Hematopoietic multipotent progenitor cell treated with erythropoietin and hydrocortisone succinate and interleukin-3 and kit ligand, for 15 days (in vitro differentiated cells): ENCODE measurements around the gene MYO10.
"Not testable (repeated sequence)": the region's sequence is repeated elsewhere in the genome, so short reads cannot be mapped to it uniquely, and the experiment has no call there.

Experiments
- DNase-seq: peaks from one replicate; pipeline ENCODE4 v3.0.0-alpha.2; 2015; ENCODE audit warnings: low spot score

Gene MYO10

DNA sequence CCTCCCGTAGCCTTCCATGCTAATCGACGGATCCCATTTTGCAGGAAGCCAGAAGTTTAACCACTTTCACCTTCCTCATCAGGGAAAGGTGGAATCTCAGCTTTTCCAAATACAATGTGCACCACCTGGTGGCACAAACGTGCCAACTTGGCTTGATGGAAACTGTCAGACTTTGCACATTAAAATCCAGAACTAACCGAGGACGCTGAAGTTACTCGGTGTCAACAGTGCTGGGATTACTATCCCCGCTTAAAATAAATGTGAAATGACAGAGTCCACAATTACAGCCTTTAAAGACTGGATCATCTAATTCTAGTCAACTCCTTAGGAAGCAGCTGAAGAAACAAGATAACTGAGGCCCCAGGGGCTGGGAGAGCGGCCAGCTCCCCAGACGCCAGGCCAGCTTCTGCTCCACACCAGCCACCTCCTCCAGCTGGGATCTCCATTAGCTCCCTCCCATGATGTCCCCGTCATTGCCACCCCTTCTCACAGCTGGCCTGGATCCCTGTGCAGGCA lies 269.1 kb downstream of the MYO10 start:
- DNase-seq: no peak

DNA sequence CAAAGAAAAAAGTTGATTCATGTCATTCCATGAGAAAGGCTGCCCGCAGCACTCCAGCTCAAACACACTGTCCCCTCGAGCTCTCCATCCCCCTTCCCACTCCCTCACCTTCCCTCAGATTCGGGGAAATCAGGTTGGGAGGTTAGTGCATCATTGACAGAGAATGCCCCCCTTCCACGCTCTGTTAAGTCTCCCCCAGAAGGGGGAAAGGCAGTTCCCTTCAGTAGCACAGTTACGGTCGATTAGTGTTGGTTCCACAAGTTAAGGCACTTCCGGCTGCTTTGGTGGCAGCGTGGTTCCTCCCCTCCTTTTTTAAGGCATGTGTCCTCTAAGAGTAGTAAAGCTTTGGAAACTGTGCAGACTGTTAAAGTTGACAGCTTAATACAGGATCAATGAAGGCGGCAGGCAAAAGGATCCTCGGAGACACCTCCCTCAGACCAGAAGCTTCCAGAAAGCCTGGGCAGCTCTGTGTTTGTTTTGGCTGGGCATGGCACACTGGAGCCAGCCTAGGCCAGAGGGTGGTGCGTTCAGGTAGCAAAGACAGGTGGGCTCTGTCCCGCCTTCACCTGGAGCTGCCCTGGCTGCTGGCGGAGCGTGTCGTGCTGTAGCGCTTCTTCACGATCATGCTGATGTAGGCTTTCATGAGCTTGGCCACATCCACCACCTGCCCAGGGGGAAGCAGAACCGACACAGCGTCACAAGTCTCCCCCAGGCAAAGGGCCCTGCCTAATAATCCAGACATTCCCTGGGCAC lies 269.8 kb downstream of the MYO10 start:
- no peak for DNase-seq

- DNase-seq: no peak
Observed at GRCh38 chr5:16665601-16666000, 270.5 kb downstream of the MYO10 start.

GRCh38 chr5:16664368-16664767 lies 271.7 kb downstream of the MYO10 start:
- DNase-seq: no peak

GRCh38 chr5:16663840-16664239 lies 272.2 kb downstream of the MYO10 start:
- DNase-seq: no peak

GRCh38 chr5:16661713-16662112 lies 274.4 kb downstream of the MYO10 start:
- no peak for DNase-seq

DNA sequence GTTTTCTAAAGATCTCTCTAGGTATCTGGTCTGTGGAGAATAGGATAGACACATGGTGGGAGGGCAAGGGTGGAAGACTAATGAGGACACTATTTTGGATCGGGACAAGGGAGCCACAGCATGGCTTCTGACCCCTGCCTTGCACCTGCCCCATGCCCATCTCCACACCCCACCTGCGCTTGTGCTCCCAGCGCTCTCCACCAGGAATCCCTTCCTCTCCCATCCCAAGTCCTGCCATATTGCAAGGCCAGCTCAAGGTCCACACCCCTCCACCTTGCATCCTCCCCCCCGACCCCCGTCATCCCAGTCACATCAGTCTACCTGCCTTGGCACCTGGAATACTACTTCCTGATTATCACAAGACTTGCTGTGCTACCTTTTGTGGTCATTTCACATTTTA lies 275.1 kb downstream of the MYO10 start:
- DNase-seq: no peak

GRCh38 chr5:16659536-16659935 lies 276.6 kb downstream of the MYO10 start:
- no peak for DNase-seq

- DNase-seq: no peak
Observed at GRCh38 chr5:16656561-16657191, 279.4 kb downstream of the MYO10 start.

GRCh38 chr5:16654647-16655334 lies 281.3 kb downstream of the MYO10 start:
- DNase-seq: no peak

DNA sequence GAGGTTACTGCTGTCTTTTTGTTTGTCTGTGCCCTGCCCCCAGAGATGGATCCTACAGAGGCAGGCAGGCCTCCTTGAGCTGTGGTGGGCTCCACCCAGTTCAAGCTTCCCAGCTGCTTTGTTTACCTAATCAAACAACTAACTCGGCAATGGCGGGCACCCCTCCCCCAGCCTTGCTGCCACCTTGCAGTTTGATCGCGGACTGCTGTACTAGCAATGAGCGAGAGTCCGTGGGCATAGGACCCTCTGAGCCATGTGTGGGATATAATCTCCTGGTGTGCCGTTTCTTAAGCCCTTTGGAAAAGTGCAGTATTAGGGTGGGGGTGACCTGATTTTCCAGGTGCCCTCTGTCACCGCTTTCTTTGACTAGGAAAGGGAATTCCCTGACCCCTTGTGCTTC lies 287.3 kb downstream of the MYO10 start:
- DNase-seq: not testable (repeated sequence)

GRCh38 chr5:16644301-16644889 lies 291.7 kb downstream of the MYO10 start:
- DNase-seq: no peak

DNA sequence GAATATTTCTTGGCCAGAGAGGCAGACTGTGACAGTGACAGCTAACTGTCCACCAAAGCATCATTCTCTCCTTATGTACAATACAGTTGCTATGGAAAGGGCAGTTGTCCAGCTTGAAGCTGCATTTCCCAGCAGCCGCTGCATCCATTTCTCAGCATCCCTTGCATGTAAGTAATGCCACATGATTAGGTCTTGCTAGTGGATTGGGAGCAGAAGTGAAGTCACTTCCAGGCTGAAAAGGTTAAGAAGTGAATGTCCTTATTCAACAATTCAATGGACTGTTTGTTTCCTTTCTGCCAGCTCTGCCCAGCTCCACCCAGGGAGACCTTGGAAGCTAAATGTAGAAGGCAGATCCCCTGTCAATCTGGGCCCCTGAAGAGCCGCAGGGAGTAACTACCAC lies 293.2 kb downstream of the MYO10 start:
- no peak for DNase-seq

- no peak for DNase-seq
Observed at GRCh38 chr5:16639206-16639605, 296.9 kb downstream of the MYO10 start.

DNA sequence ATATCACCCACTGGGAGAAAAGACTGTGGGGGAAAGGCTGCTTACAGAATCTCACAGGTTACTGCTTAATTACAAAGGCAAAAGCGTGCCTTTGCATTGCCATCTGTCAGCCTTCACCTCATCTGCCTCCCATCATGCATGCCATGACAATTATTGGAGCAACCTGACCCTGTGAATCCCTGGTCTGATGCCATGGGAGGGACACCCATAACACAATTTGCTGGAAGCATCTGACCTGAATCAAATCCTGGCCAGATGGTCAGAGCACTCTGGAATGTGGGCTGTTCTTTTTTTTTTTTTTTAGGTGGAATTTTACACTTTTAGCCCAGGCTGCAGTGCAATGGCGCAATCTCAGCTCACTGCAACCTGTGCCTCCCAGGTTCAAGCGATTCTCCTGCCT lies 307.7 kb downstream of the MYO10 start:
- no peak for DNase-seq

- no peak for DNase-seq
Observed at GRCh38 chr5:16626696-16627264, 309.3 kb downstream of the MYO10 start.

GRCh38 chr5:16625096-16625495 lies 311.0 kb downstream of the MYO10 start:
- DNase-seq: no peak

DNA sequence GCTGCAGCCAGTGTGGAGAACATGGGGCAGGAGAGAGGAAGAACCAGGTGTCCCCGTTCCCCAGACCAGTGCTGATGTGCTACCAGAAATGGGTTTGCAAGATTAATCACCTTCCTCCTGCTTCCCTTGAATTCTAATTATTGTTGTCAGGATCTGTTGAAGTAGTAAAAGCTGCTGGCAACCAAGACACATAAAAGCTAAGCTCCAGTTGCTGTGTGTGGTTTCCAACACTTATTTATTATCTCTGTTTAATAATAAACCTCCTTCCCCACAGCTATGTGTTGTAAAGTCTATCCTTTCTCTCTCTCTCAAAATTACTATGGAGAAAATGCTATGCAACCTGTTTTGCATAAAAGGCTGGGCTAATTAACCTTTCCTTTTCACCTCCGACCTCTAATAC lies 317.0 kb downstream of the MYO10 start:
- no peak for DNase-seq

DNA sequence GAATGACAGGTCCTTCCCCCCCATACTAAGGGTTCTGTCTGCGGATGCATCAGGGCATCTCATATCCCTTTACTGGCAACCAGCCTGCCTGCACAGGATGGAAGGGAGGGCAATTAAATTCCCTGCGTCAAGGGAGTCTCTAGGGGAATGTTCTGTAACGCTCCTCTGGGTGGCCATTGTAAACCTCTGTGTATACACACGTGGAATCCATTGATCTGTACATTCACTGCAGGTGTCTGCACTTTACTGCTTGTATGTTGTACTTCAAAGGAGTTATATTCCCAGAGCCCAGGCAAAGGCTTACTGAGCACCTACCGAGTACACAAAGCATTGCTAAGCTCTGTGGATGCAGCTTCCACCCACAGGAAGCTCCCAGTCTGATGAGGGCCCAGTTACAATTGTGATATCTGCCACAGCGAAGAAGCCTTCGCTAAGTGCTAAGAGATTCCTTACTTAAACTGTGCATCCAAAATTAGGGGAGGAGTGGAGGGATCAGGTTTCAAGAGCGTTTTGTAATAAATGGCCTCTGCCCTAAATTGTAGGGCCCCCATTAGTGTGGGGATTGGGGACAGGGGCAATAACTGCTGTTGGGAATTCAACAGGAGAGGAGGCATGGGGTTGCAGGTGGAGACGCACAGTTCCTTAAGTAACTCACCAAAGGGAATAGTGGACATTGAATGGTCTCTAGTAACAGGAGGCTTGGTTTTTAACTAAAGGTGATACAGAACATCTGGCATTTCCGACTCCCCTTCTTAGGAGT lies 317.8 kb downstream of the MYO10 start:
- no peak for DNase-seq

- DNase-seq: no peak
Observed at GRCh38 chr5:16617274-16617968, 318.7 kb downstream of the MYO10 start.
